AG09319 (cell line): ENCODE measurements around the gene KLK11.

Experiments
- DNase-seq: peaks from one replicate; pipeline ENCODE4 v3.0.0-alpha.2; 2010; ENCODE audit warnings: low read depth; ENCODE audit errors: extremely low read depth
- CTCF ChIP-seq: IDR thresholded peaks from 2 replicates; pipeline ENCODE4 v1.5.1; 2011; ENCODE audit warnings: low read depth, mild to moderate bottlenecking, inconsistent platforms, low read length, moderate library complexity

The KLK11 gene

GRCh38 chr19:51030631-51031030 lies 4.2 kb upstream of the KLK11 start:
- no peak for DNase-seq
- no peak for TF ChIP-seq CTCF

GRCh38 chr19:51029718-51030117 lies 3.3 kb upstream of the KLK11 start:
- no peak for DNase-seq
- TF ChIP-seq CTCF = no peak

GRCh38 chr19:51027873-51028272 lies 1.5 kb upstream of the KLK11 start:
- TF ChIP-seq CTCF = no peak
- no peak for DNase-seq

- no peak for DNase-seq
- no peak for TF ChIP-seq CTCF
Measured at GRCh38 chr19:51027126-51027806, 850 bp upstream of the KLK11 start.

- TF ChIP-seq CTCF = no peak
- DNase-seq = no peak
Measured at GRCh38 chr19:51025809-51026553, 435 bp downstream of the KLK11 start.

GRCh38 chr19:51025401-51025800 lies 1.0 kb downstream of the KLK11 start:
- TF ChIP-seq CTCF = no peak
- no peak for DNase-seq

GRCh38 chr19:51024924-51025323 lies 1.5 kb downstream of the KLK11 start:
- TF ChIP-seq CTCF = no peak
- DNase-seq = no peak
